Activated CD8-positive, alpha-beta T cell treated with anti-CD3 and anti-CD28 coated beads for 36 hours (primary cell): ENCODE data around the gene FASTKD3. TPM values are rescaled to one million over a fixed set of nuclear protein-coding genes. Genes with fewer than 3 reads are reported as not detected.

Experiments used
- ATAC-seq: fragments of 200-7000 bp; cut with Tn5 transposase; one replicate; pipeline ENCODE4 v1.10.0; 2021; ENCODE audit warnings: mild to moderate bottlenecking, moderate library complexity
- CTCF ChIA-PET: fragments of 350-600 bp; sonication (Branson Sonifier 250); formaldehyde crosslinking; loops from one replicate; lab custom pipeline; 2021; ENCODE audit warnings: antibody characterized with exemption; lab: Charles Lee
- POLR2A ChIA-PET: fragments of 350-600 bp; sonication (Branson Sonifier 250); formaldehyde crosslinking; loops from one replicate; lab custom pipeline; 2021; ENCODE audit warnings: antibody characterized with exemption; lab: Charles Lee
- DNase-seq: peaks from one replicate; pipeline ENCODE4 v3.0.0-alpha.2; 2020
- H3K27ac Mint-ChIP-seq: one replicate; pipeline ENCODE4 v1.8.0; 2021; ENCODE audit warnings: mild to moderate bottlenecking, mixed read lengths
- H3K27me3 Mint-ChIP-seq: one replicate; pipeline ENCODE4 v1.8.0; 2021; ENCODE audit warnings: mixed read lengths
- H3K36me3 Mint-ChIP-seq: one replicate; pipeline ENCODE4 v1.8.0; 2021; ENCODE audit warnings: low read depth, mixed read lengths
- H3K4me1 Mint-ChIP-seq: one replicate; pipeline ENCODE4 v1.8.0; 2021; ENCODE audit warnings: low read depth, mixed read lengths
- H3K4me3 Mint-ChIP-seq: one replicate; pipeline ENCODE4 v1.8.0; 2021; ENCODE audit warnings: mild to moderate bottlenecking, moderate library complexity, mixed read lengths
- H3K9me3 Mint-ChIP-seq: one replicate; pipeline ENCODE4 v1.8.0; 2021; ENCODE audit warnings: mixed read lengths
- intact Hi-C: fragments of 100-400 bp; cut with micrococcal nuclease; formaldehyde crosslinking; loops from one replicate; pipeline ENCODE4 v1.10.0; 2022
- total RNA-seq, 2 experiments: library from RNA; stranded (reverse); gene quantifications; one replicate each; pipeline ENCODE4 v1.2.3, GENCODE V29; 2021
- TF ChIP-seq, protein P1 (sequence below): fragments of 200-600 bp; IDR thresholded peaks from one replicate; pipeline ENCODE4 v1.8.0; 2022; ENCODE audit warnings: antibody characterized with exemption, mild to moderate bottlenecking

Gene FASTKD3
- total RNA-seq, 2 experiments from 2014 or later = 10.6 to 10.7 TPM

DNA sequence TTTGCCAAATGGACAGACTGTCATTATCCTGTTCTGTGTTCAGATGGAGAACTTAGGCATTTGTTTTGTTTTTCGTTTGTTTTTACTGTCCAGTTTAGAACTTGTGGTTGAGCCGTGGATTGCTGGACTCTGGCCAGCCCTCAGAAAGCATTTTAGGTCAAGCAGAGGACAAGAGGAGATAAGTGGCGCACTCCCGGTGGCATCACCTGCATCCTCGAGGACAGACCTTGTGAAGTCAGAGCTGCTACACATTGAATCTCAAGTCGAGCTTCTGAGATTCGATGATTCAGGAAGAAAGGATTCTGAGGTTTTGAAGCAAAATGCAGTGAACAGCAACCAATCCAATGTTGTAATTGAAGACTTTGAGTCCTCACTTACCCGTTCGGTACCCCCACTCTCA is 9.0 kb upstream of the FASTKD3 start:
- POLR2A ChIA-PET = interaction anchor here (1.4 kb wide), 1 partner anchor 9 kb away, joined by 10 read pairs; the partner anchor contains the start of genes FASTKD3 and MTRR
- H3K9me3 Mint-ChIP-seq = no peaks in the 10 kb centered on the region
- peaks cover 74% of the 10 kb centered on the region for H3K36me3 Mint-ChIP-seq
- DNase-seq = no peak
- H3K27ac Mint-ChIP-seq = peak overlapping the region; percentile 77
- intact Hi-C loops = no loop called here
- no peaks in the 10 kb centered on the region for H3K27me3 Mint-ChIP-seq
- TF ChIP-seq, protein P1, sequence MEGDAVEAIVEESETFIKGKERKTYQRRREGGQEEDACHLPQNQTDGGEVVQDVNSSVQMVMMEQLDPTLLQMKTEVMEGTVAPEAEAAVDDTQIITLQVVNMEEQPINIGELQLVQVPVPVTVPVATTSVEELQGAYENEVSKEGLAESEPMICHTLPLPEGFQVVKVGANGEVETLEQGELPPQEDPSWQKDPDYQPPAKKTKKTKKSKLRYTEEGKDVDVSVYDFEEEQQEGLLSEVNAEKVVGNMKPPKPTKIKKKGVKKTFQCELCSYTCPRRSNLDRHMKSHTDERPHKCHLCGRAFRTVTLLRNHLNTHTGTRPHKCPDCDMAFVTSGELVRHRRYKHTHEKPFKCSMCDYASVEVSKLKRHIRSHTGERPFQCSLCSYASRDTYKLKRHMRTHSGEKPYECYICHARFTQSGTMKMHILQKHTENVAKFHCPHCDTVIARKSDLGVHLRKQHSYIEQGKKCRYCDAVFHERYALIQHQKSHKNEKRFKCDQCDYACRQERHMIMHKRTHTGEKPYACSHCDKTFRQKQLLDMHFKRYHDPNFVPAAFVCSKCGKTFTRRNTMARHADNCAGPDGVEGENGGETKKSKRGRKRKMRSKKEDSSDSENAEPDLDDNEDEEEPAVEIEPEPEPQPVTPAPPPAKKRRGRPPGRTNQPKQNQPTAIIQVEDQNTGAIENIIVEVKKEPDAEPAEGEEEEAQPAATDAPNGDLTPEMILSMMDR = no peak
- CTCF ChIA-PET = interaction anchor here (1.2 to 1.9 kb wide), 4 partner anchors 9 to 22 kb away, joined by 3 to 9 read pairs (median 6); partner anchors contain the start of genes FASTKD3 and MTRR
- no peak overlapping the region for H3K4me3 Mint-ChIP-seq
- H3K4me1 Mint-ChIP-seq = peaks cover 62% of the 10 kb centered on the region
- no peak for ATAC-seq

DNA sequence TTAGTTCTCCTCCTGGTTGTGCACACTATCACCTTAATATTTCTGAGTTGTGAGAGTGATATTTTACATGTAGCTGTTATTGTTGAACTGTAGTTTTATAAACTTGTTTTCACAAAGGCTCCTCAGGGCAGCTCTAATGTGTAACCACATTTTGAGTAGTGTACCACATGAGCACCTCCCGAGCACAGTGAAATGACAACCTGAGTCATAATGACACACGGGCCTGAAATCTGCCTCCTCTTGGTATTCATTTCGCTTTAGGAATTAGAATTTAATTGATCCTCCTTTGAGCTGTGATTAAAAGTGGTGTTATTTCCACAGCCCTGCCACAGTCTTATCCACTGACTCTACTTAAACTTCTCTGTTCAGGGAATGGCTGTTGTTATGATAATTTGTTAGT is 8.0 kb upstream of the FASTKD3 start:
- POLR2A ChIA-PET = interaction anchor here (0.7 kb wide), 1 partner anchor 22 kb away, joined by 3 read pairs; no protein-coding TSS in a partner anchor
- H3K4me1 Mint-ChIP-seq = peaks cover 67% of the 10 kb centered on the region
- TF ChIP-seq, protein P1 = no peak

DNA sequence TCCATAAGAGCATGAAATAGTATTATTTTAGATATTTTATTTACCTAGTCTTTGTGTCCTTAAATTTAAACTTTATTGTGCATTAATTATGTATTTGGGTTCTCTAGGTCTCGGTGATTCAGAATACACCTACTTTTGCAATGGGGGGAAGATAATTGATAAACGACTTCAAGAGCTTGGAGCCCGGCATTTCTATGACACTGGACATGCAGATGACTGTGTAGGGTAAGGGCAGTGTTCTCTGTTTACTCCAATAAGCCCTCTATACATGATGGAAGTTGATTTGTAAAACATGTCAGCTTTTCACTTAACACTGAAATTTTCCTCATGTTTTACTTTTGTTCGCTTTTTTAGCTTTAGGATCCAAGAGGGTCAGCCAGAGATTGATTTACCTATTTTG is 6.3 kb upstream of the FASTKD3 start:
- ChIA-PET POLR2A (no interaction called here), CTCF (interaction anchor here (4.1 kb wide), 1 partner anchor 11 kb away, joined by 23 read pairs; no protein-coding TSS in a partner anchor)
- H3K9me3 Mint-ChIP-seq = no peaks in the 10 kb centered on the region
- no peak overlapping the region for H3K4me3 Mint-ChIP-seq
- TF ChIP-seq, protein P1 = no peak
- intact Hi-C loops = no loop called here
- no peaks in the 10 kb centered on the region for H3K27me3 Mint-ChIP-seq
- no peak for DNase-seq
- H3K4me1 Mint-ChIP-seq = peaks cover 71% of the 10 kb centered on the region
- ATAC-seq = no peak
- no peak overlapping the region for H3K27ac Mint-ChIP-seq
- H3K36me3 Mint-ChIP-seq = peaks cover 71% of the 10 kb centered on the region

More for the DNA sequence above, 8.0 kb upstream of the FASTKD3 start:
- Mint-ChIP-seq H3K36me3 (peaks cover 73% of the 10 kb centered on the region), H3K27me3 (no peaks in the 10 kb centered on the region), H3K9me3 (no peaks in the 10 kb centered on the region), H3K27ac (no peak overlapping the region), H3K4me3 (no peak overlapping the region)
- peak; percentile 63 for ATAC-seq
- CTCF ChIA-PET = interaction anchor here (0.8 to 4.1 kb wide), 3 partner anchors 9 to 20 kb away, joined by 3 to 23 read pairs (median 5); no protein-coding TSS in a partner anchor
- DNase-seq = peak; percentile 50
- intact Hi-C loops = no loop called here

DNA sequence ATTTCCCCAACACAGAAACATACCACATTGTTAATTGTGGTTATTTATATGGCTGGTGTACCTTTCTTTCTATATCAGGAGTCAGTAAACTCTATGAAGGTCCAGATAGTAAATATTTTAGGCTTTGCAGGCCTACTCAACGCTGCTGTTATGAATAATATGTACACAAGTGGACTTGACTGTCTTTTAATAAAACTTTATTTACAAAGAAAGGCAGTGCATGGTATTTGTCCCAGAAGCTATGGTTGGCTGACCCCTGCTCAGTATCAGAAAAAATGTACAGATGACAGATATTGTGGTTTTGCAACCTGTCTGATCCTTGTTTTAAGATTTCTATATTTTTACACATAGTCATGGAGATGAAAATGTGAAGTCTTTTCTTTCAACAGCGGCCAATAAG is 5.8 kb upstream of the FASTKD3 start:
- no peak for ATAC-seq

DNA sequence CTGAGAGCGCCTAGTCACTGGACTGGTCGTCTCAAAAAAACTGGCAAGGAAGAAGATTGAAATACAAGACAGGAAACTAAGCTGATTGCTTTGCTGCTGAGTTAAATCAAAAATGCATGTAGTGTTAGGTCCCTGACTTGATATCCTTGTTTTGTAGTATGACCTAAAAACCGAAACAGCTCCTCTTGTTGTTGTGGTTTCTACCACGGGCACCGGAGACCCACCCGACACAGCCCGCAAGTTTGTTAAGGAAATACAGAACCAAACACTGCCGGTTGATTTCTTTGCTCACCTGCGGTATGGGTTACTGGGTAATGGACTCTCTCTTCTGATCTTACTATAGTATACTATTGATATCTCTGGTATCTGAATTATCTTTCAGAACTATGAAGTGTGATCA is 4.4 kb upstream of the FASTKD3 start:
- H3K27ac Mint-ChIP-seq = peak overlapping the region; percentile 72
- peaks cover 65% of the 10 kb centered on the region for H3K4me1 Mint-ChIP-seq
- H3K36me3 Mint-ChIP-seq = peaks cover 62% of the 10 kb centered on the region
- H3K4me3 Mint-ChIP-seq = peak overlapping the region; percentile 34
- ChIA-PET POLR2A (interaction anchor here (1.0 to 1.7 kb wide), 2 partner anchors 9 to 15 kb away, joined by 4 to 6 read pairs; no protein-coding TSS in a partner anchor), CTCF (interaction anchor here (1.2 to 4.1 kb wide), 3 partner anchors 12 to 15 kb away, joined by 3 to 23 read pairs (median 6); no protein-coding TSS in a partner anchor)
- H3K27me3 Mint-ChIP-seq = no peaks in the 10 kb centered on the region
- TF ChIP-seq, protein P1 = no peak
- H3K9me3 Mint-ChIP-seq = no peaks in the 10 kb centered on the region
- intact Hi-C loops = no loop called here
- DNase-seq (peak; percentile 46), ATAC-seq (no peak)

More for the DNA sequence above, 5.8 kb upstream of the FASTKD3 start:
- H3K27ac Mint-ChIP-seq = no peak overlapping the region
- DNase-seq = no peak
- intact Hi-C loops = no loop called here
- TF ChIP-seq, protein P1 = no peak
- H3K27me3 Mint-ChIP-seq = no peaks in the 10 kb centered on the region
- ChIA-PET CTCF (interaction anchor here (4.1 kb wide), 1 partner anchor 12 kb away, joined by 23 read pairs; no protein-coding TSS in a partner anchor), POLR2A (no interaction called here)
- H3K4me1 Mint-ChIP-seq = peaks cover 75% of the 10 kb centered on the region
- peaks cover 69% of the 10 kb centered on the region for H3K36me3 Mint-ChIP-seq
- no peaks in the 10 kb centered on the region for H3K9me3 Mint-ChIP-seq
- no peak overlapping the region for H3K4me3 Mint-ChIP-seq
